Fibroblast of lung (primary cell): Measurements from ENCODE around the gene HLA-G. TPM values are rescaled to one million over a fixed set of nuclear protein-coding genes. Genes with fewer than 3 reads are reported as not detected.
"Not testable (repeated sequence)": the region's sequence is repeated elsewhere in the genome, so short reads cannot be mapped to it uniquely, and the experiment has no call there.

Experiments
- DNase-seq, 2 donors: peaks; one replicate each; pipeline versions ENCODE4 v3.0.0 to v3.0.0-alpha.2; 2010; ENCODE audit warnings: low read depth in 2 of 2
- H2AFZ ChIP-seq: 2 replicates; pipeline ENCODE4 v1.5.1; 2012; ENCODE audit warnings: low read length, control low read depth, inconsistent platforms
- H3K27ac ChIP-seq: 2 replicates; pipeline ENCODE4 v1.5.1; 2011; ENCODE audit warnings: low read length, control low read depth; ENCODE audit not compliant: insufficient read depth
- H3K27me3 ChIP-seq: 2 replicates; pipeline ENCODE4 v1.5.1; 2011; ENCODE audit warnings: mild to moderate bottlenecking, low read length; ENCODE audit not compliant: control insufficient read depth, insufficient read depth
- H3K36me3 ChIP-seq: 2 replicates; pipeline ENCODE4 v1.5.1; 2011; ENCODE audit warnings: low read length; ENCODE audit not compliant: control insufficient read depth, insufficient read depth
- H3K4me1 ChIP-seq: 2 replicates; pipeline ENCODE4 v1.5.1; 2011; ENCODE audit warnings: low read length; ENCODE audit not compliant: control insufficient read depth, insufficient read depth; ENCODE audit errors: extremely low read depth
- H3K4me2 ChIP-seq: 2 replicates; pipeline ENCODE4 v1.5.1; 2011; ENCODE audit warnings: low read length, control low read depth; ENCODE audit not compliant: insufficient read depth; ENCODE audit errors: extremely low read depth
- H3K4me3 ChIP-seq, 4 experiments: fragments of 200-600 bp in 1 of 4; sonication (generic) in 1 of 4; replicated peaks in 1 of 4; 2 replicates each; pipeline ENCODE4 v1.5.1; 2011 to 2016; ENCODE audit warnings: low read length in 4 of 4, low read depth in 3 of 4, mild to moderate bottlenecking in 3 of 4, control low read depth in 2 of 4, inconsistent platforms in 1 of 4, mixed read lengths in 1 of 4; ENCODE audit not compliant: insufficient read depth in 1 of 4; ENCODE audit errors: control extremely low read depth in 1 of 4
- H3K79me2 ChIP-seq: 2 replicates; pipeline ENCODE4 v1.5.1; 2012; ENCODE audit warnings: mild to moderate bottlenecking, low read length, inconsistent platforms; ENCODE audit not compliant: control insufficient read depth, insufficient read depth
- H3K9ac ChIP-seq: 2 replicates; pipeline ENCODE4 v1.5.1; 2011; ENCODE audit warnings: mild to moderate bottlenecking, low read length, control low read depth; ENCODE audit not compliant: insufficient read depth
- H3K9me3 ChIP-seq: 2 replicates; pipeline ENCODE4 v1.5.1; 2012; ENCODE audit warnings: low read depth, low read length; ENCODE audit not compliant: control insufficient read depth, insufficient read depth
- H4K20me1 ChIP-seq: 2 replicates; pipeline ENCODE4 v1.5.1; 2011; ENCODE audit warnings: low read length; ENCODE audit not compliant: control insufficient read depth, insufficient read depth; ENCODE audit errors: extremely low read depth
- EZH2 ChIP-seq: IDR thresholded peaks from 2 replicates; pipeline ENCODE4 v1.5.1; 2012; ENCODE audit warnings: low read length, control low read depth, mild to moderate bottlenecking; ENCODE audit errors: missing control alignments
- polyA minus RNA-seq: library from RNA; depleted of rRNA, polyadenylated mRNA; stranded (reverse); fragments of >200 nt; gene quantifications from 2 replicates; pipeline ENCODE4 v1.2.3, GENCODE V29; 2011; ENCODE audit warnings: low replicate concordance
- polyA plus RNA-seq, 2 donors: library from polyadenylated mRNA; depleted of rRNA in 1 of 2; stranded (reverse) in 1 of 2; unstranded in 1 of 2; fragments of >200 nt; gene quantifications; 2 replicates each; pipeline ENCODE4 v1.2.1, GENCODE V29; 2011 to 2012; ENCODE audit warnings: missing spikeins in 1 of 2
- total RNA-seq: library from RNA; depleted of rRNA; stranded (reverse); fragments of >200 nt; gene quantifications from 2 replicates; pipeline ENCODE4 v1.2.1, GENCODE V29; 2014
- TF ChIP-seq, protein P1 (sequence below), 2 donors: IDR thresholded peaks in 1 of 2; conservative IDR thresholded peaks in 1 of 2; 1 replicate in 1 of 2; 2 replicates in 1 of 2; pipeline ENCODE4 v1.5.1; 2011 to 2012; ENCODE audit warnings: low read length in 2 of 2, control low read depth in 1 of 2, inconsistent platforms in 1 of 2, low read depth in 1 of 2, mild to moderate bottlenecking in 1 of 2

HLA-G gene
- total RNA-seq (not detected in 2 replicates), polyA plus RNA-seq (0.23 and 0.24 TPM in 2 replicates), polyA minus RNA-seq (not detected in 2 replicates)
- polyA plus RNA-seq (2012): 0.10 TPM in 1 of 2 replicates, not detected in the other

DNA sequence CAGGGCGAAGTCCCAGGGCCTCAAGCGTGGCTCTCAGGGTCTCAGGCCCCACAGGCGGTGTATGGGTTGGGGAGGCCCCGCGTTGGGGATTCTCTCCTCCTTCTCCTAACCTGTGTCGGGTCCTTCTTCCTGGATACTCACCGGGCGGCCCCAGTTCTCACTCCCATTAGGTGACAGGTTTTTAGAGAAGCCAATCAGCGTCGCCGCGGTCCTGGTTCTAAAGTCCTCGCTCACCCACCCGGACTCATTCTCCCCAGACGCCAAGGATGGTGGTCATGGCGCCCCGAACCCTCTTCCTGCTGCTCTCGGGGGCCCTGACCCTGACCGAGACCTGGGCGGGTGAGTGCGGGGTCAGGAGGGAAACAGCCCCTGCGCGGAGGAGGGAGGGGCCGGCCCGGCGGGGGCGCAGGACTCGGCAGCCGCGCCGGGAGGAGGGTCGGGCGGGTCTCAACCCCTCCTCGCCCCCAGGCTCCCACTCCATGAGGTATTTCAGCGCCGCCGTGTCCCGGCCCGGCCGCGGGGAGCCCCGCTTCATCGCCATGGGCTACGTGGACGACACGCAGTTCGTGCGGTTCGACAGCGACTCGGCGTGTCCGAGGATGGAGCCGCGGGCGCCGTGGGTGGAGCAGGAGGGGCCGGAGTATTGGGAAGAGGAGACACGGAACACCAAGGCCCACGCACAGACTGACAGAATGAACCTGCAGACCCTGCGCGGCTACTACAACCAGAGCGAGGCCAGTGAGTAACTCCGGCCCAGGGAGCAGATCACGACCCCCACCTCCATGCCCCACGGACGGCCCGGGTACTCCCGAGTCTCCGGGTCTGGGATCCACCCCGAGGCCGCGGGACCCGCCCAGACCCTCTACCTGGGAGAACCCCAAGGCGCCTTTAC is at the start of gene HLA-G:
HLA-G (plus strand) TSS at position 247 of the 892 bp plus-strand sequence; CDS start at position 267, 20 bp downstream.
- H3K4me1 ChIP-seq: no peaks in the 10 kb centered on the region
- H3K9me3 ChIP-seq: no peaks in the 10 kb centered on the region
- peak within 1 kb of the TSS in 1 of 4 experiments; percentile 51 for H3K4me3 ChIP-seq
- H4K20me1 ChIP-seq: no peaks in the 10 kb centered on the region
- H3K79me2 ChIP-seq: no peaks in the 10 kb centered on the region
- no peak within 1 kb of the TSS for H3K9ac ChIP-seq
- no peak for DNase-seq
- H3K27ac ChIP-seq: no peak within 1 kb of the TSS
- TF ChIP-seq EZH2: peak; percentile 82
- TF ChIP-seq, protein P1, sequence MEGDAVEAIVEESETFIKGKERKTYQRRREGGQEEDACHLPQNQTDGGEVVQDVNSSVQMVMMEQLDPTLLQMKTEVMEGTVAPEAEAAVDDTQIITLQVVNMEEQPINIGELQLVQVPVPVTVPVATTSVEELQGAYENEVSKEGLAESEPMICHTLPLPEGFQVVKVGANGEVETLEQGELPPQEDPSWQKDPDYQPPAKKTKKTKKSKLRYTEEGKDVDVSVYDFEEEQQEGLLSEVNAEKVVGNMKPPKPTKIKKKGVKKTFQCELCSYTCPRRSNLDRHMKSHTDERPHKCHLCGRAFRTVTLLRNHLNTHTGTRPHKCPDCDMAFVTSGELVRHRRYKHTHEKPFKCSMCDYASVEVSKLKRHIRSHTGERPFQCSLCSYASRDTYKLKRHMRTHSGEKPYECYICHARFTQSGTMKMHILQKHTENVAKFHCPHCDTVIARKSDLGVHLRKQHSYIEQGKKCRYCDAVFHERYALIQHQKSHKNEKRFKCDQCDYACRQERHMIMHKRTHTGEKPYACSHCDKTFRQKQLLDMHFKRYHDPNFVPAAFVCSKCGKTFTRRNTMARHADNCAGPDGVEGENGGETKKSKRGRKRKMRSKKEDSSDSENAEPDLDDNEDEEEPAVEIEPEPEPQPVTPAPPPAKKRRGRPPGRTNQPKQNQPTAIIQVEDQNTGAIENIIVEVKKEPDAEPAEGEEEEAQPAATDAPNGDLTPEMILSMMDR (conservative IDR thresholded peaks at IDR 0.05 in 1 of 2, IDR thresholded peaks at IDR 0.05 in 1 of 2; ENCODE audit: low read depth in 1 of 2, low read length in 2 of 2): no peak
- no peaks in the 10 kb centered on the region for H3K36me3 ChIP-seq
- H3K27me3 ChIP-seq: peaks cover 27% of the 10 kb centered on the region
- H2AFZ ChIP-seq: peak within 1 kb of the TSS; percentile 20
- H3K4me2 ChIP-seq: peak within 1 kb of the TSS; percentile 8

DNA sequence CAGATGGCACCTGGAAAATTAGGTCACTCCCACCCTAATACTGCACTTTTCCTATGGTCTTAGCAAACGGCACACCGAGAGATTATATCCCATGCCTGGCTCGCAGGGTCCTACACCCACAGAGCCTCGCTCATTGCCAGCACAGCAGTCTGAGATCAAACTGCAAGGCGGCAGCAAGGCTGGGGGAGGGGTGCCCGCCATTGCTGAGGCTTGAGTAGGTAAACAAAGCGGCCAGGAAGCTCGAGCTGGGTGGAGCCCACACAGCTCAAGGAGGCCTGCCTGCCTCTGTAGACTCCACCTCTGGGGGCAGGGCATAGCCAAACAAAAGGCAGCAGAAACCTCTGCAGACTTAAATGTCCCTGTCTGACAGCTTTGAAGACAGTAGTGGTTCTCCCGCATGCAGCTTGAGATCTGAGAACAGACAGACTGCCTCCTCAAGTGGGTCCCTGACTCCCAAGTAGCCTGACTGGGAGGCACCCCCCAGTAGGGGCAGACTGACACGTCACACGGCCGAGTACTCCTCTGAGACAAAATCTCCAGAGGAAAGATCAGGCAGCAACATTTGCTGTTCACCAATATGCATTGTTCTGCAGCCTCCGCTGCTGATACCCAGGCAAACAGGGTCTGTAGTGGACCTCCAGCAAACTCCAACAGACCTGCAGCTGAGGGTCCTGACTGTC is 47.5 kb upstream of the HLA-G start:
- H3K79me2 ChIP-seq, H2AFZ ChIP-seq, H4K20me1 ChIP-seq, H3K9me3 ChIP-seq, H3K9ac ChIP-seq, H3K27me3 ChIP-seq, H3K36me3 ChIP-seq, H3K27ac ChIP-seq, H3K4me3 ChIP-seq, DNase-seq, H3K4me2 ChIP-seq, H3K4me1 ChIP-seq: not testable (repeated sequence)

DNA sequence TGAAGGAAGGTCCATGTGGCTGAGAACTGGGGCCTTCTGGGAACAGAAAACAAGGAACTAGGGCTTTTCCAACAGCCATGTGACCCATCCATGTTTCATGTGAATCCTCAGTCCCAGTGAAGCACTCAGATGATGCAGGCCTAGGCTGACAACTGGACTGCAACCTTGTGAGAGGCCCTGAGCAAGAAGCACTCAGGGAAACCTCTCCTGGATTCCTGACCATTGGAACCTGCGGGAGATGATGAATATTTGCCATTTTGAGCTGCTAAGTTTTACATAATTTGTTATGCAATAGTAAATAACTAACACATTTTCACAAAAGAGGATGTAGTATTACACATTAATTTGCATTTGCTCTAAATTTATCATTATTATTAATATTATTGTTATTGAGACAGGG is 38.4 kb upstream of the HLA-G start:
- peaks cover 11% of the 10 kb centered on the region for H3K27me3 ChIP-seq
- H3K9ac ChIP-seq: no peak overlapping the region
- no peak overlapping the region for H2AFZ ChIP-seq
- H3K4me1 ChIP-seq: no peaks in the 10 kb centered on the region
- H3K4me2 ChIP-seq: no peak overlapping the region
- H3K4me3 ChIP-seq: no peak overlapping the region
- no peaks in the 10 kb centered on the region for H3K36me3 ChIP-seq
- no peaks in the 10 kb centered on the region for H3K9me3 ChIP-seq
- DNase-seq: no peak
- no peak overlapping the region for H3K27ac ChIP-seq
- no peaks in the 10 kb centered on the region for H3K79me2 ChIP-seq
- no peaks in the 10 kb centered on the region for H4K20me1 ChIP-seq
- no peak for TF ChIP-seq EZH2
- TF ChIP-seq, protein P1 (conservative IDR thresholded peaks at IDR 0.05 in 1 of 2, IDR thresholded peaks at IDR 0.05 in 1 of 2; ENCODE audit: low read depth in 1 of 2, low read length in 2 of 2): no peak
